Measurements from ENCODE around the gene MYH15. TPM values are rescaled to one million over a fixed set of nuclear protein-coding genes. Genes with fewer than 3 reads are reported as not detected.

The MYH15 gene
- total RNA-seq, 1 donor from 2014 or later: 0.05 TPM

DNA sequence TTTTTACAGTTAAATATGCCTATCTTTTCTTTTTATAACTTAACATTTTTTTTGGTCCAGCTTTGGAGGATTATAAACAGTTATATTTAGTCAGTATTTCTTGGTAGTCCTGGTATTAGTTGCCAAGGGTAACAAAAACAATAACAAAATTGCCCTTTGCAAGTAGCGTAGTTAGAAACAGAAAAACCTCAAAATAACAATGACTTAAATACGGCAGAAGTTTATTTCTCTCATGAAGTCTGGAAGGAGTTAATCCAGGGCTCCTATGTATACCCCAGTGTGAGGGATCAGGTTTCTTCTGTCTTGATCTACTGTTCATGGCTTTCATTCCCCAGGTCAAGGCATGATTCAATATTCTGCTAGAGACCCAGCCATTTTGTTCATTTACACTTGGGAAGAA is 14.1 kb upstream of the MYH15 start:
- no peak overlapping the region for H3K27ac Mint-ChIP-seq (ENCODE audit: unreplicated experiment)
- H3K4me3 Mint-ChIP-seq (ENCODE audit: unreplicated experiment): no peak overlapping the region
- no peak for DNase-seq (ENCODE audit: low spot score)
- H3K9me3 Mint-ChIP-seq (ENCODE audit: low read depth): no peaks in the 10 kb centered on the region
- H3K27me3 Mint-ChIP-seq (ENCODE audit: low read depth): no peaks in the 10 kb centered on the region
- peaks cover 8% of the 10 kb centered on the region for H3K4me1 Mint-ChIP-seq (ENCODE audit: low read depth)
- no peaks in the 10 kb centered on the region for H3K36me3 Mint-ChIP-seq (ENCODE audit: low read depth)
- TF ChIP-seq, protein P1, sequence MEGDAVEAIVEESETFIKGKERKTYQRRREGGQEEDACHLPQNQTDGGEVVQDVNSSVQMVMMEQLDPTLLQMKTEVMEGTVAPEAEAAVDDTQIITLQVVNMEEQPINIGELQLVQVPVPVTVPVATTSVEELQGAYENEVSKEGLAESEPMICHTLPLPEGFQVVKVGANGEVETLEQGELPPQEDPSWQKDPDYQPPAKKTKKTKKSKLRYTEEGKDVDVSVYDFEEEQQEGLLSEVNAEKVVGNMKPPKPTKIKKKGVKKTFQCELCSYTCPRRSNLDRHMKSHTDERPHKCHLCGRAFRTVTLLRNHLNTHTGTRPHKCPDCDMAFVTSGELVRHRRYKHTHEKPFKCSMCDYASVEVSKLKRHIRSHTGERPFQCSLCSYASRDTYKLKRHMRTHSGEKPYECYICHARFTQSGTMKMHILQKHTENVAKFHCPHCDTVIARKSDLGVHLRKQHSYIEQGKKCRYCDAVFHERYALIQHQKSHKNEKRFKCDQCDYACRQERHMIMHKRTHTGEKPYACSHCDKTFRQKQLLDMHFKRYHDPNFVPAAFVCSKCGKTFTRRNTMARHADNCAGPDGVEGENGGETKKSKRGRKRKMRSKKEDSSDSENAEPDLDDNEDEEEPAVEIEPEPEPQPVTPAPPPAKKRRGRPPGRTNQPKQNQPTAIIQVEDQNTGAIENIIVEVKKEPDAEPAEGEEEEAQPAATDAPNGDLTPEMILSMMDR (IDR thresholded peaks at IDR 0.05): no peak

DNA sequence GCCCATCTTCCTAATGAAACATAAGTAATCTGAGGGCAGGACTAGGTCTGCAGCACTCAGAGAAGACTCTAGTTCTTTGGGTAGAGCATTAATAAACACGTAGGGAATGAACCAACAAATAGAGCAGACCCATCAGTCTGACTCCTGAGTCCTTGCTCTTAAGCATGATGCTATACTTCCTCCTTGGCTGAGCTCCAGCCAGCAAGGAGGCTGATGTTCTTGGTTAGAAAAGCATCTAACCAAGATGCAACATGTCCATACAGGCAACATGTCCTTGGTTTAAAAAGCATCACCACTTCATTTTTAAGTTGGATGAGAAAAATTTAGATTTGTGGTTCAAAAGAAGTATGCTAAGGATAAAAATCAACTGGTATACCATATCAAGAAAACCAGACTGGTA is 8.5 kb upstream of the MYH15 start:
- Mint-ChIP-seq H3K4me1 (ENCODE audit: low read depth) (no peaks in the 10 kb centered on the region), H3K9me3 (ENCODE audit: low read depth) (no peaks in the 10 kb centered on the region), H3K27me3 (ENCODE audit: low read depth) (no peaks in the 10 kb centered on the region), H3K4me3 (ENCODE audit: unreplicated experiment) (no peak overlapping the region), H3K27ac (ENCODE audit: unreplicated experiment) (no peak overlapping the region), H3K36me3 (ENCODE audit: low read depth) (no peaks in the 10 kb centered on the region)
- TF ChIP-seq, protein P1 (IDR thresholded peaks at IDR 0.05): no peak
- DNase-seq (ENCODE audit: low spot score): no peak

DNA sequence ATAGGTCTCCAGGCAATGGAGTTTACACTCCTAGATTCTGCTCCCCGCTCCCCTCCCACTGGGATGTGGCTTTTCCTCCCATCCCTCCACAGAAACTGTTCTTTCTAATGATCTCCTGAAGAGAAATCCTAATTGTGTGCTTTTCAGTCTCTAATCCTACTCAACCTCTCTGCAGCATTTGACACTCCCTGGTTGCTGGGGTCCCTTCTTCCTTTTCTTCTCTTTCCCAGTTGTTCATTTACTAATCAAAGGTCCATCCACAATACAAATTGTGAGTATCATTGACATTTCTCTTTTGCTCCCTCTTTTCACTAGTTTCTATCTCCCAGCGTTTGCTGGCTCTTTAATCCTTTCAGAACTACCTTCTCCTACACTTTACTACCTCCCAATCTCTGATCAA is 6.5 kb upstream of the MYH15 start:
- H3K27me3 Mint-ChIP-seq (ENCODE audit: low read depth): no peaks in the 10 kb centered on the region
- H3K27ac Mint-ChIP-seq (ENCODE audit: unreplicated experiment): no peak overlapping the region
- DNase-seq (ENCODE audit: low spot score): no peak
- no peaks in the 10 kb centered on the region for H3K9me3 Mint-ChIP-seq (ENCODE audit: low read depth)
- no peaks in the 10 kb centered on the region for H3K36me3 Mint-ChIP-seq (ENCODE audit: low read depth)
- no peaks in the 10 kb centered on the region for H3K4me1 Mint-ChIP-seq (ENCODE audit: low read depth)
- TF ChIP-seq, protein P1 (IDR thresholded peaks at IDR 0.05): no peak
- no peak overlapping the region for H3K4me3 Mint-ChIP-seq (ENCODE audit: unreplicated experiment)

DNA sequence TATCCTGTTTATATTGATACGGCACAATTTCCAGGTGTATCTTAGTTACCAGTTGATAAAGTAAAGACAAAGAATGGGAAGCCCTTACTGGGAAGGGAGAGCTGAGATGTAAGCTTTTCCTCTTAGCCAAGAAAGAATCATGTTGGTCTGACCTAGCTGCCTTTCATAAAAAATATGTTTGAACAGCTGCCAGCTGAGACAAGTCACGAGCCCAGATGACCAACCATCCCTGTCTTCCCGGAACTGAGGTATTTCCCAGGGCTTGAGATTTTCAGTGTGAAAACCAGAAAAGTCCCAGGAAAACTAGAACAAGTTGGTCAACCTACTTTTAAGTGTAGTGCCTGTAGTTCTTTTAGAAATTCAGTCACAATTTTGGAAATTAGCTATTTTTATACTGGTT is 3.6 kb upstream of the MYH15 start:
- Mint-ChIP-seq H3K9me3 (ENCODE audit: low read depth) (no peaks in the 10 kb centered on the region), H3K4me1 (ENCODE audit: low read depth) (no peaks in the 10 kb centered on the region), H3K4me3 (ENCODE audit: unreplicated experiment) (no peak overlapping the region), H3K27me3 (ENCODE audit: low read depth) (no peaks in the 10 kb centered on the region), H3K36me3 (ENCODE audit: low read depth) (no peaks in the 10 kb centered on the region), H3K27ac (ENCODE audit: unreplicated experiment) (no peak overlapping the region)
- no peak for DNase-seq (ENCODE audit: low spot score)
- TF ChIP-seq, protein P1 (IDR thresholded peaks at IDR 0.05): no peak

DNA sequence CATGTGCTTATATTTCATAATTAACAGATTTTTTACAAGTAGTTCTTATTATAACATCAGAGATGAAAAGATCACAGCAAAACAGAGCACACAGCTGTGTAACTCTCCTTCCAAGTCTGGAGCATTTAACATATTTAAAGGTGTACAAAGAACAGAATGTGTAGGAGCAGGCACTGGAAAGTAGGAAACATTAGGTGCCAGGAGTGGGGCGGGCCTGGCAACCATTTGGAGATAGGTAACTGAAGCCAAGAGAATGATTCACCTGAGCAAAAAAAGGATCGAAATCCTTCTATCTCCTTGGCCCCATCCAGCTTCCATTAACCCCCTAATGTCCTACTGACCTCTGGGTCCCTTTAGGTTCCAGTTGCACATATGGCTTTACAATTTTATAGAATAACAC is 2.3 kb upstream of the MYH15 start:
- Mint-ChIP-seq H3K9me3 (ENCODE audit: low read depth) (no peaks in the 10 kb centered on the region), H3K36me3 (ENCODE audit: low read depth) (no peaks in the 10 kb centered on the region), H3K4me3 (ENCODE audit: unreplicated experiment) (no peak overlapping the region), H3K4me1 (ENCODE audit: low read depth) (no peaks in the 10 kb centered on the region), H3K27ac (ENCODE audit: unreplicated experiment) (no peak overlapping the region), H3K27me3 (ENCODE audit: low read depth) (no peaks in the 10 kb centered on the region)
- no peak for DNase-seq (ENCODE audit: low spot score)
- TF ChIP-seq, protein P1 (IDR thresholded peaks at IDR 0.05): no peak
